Endothelial cell (in vitro differentiated cells): Measurements from ENCODE around the gene POLR3A. TPM values are rescaled to one million over a fixed set of nuclear protein-coding genes. Genes with fewer than 3 reads are reported as not detected.

Experiments used
- DNase-seq: peaks from one replicate; pipeline ENCODE4 v3.0.0; 2021; ENCODE audit warnings: low spot score
- H3K27ac Mint-ChIP-seq: one replicate; pipeline ENCODE4 v1.8.0; 2021; ENCODE audit warnings: mixed read lengths, inconsistent platforms; ENCODE audit not compliant: unreplicated experiment
- H3K27me3 Mint-ChIP-seq: one replicate; pipeline ENCODE4 v1.8.0; 2021; ENCODE audit warnings: mild to moderate bottlenecking, moderate library complexity, mixed read lengths, inconsistent platforms; ENCODE audit not compliant: unreplicated experiment
- H3K36me3 Mint-ChIP-seq: one replicate; pipeline ENCODE4 v1.8.0; 2021; ENCODE audit warnings: mild to moderate bottlenecking, low read depth, mixed read lengths, inconsistent platforms; ENCODE audit not compliant: unreplicated experiment
- H3K4me1 Mint-ChIP-seq: one replicate; pipeline ENCODE4 v1.8.0; 2021; ENCODE audit warnings: mild to moderate bottlenecking, mixed read lengths, inconsistent platforms; ENCODE audit not compliant: unreplicated experiment
- H3K4me3 Mint-ChIP-seq: one replicate; pipeline ENCODE4 v1.8.0; 2021; ENCODE audit warnings: mild to moderate bottlenecking, mixed read lengths, inconsistent platforms; ENCODE audit not compliant: unreplicated experiment
- H3K9me3 Mint-ChIP-seq: one replicate; pipeline ENCODE4 v1.8.0; 2021; ENCODE audit warnings: mixed read lengths, inconsistent platforms; ENCODE audit not compliant: unreplicated experiment
- CTCF ChIP-seq: fragments of 200-600 bp; sonication (generic); IDR thresholded peaks from one replicate; pipeline ENCODE4 v1.5.0; 2021; ENCODE audit warnings: antibody characterized with exemption; ENCODE audit not compliant: unreplicated experiment
- total RNA-seq: library from RNA; stranded (reverse); fragmentation: NEBNext Ultra II Directional; extraction: Animal tissue kit (Norgen Biotek cat#: 25700); gene quantifications from one replicate; pipeline ENCODE4 v1.2.1, GENCODE V29; 2021; ENCODE audit not compliant: unreplicated experiment

POLR3A gene
- total RNA-seq, 1 donor from 2014 or later: 18.4 TPM

- Mint-ChIP-seq H3K9me3 (no peaks in the 10 kb centered on the region), H3K4me1 (no peaks in the 10 kb centered on the region), H3K27me3 (no peaks in the 10 kb centered on the region), H3K4me3 (no peak overlapping the region), H3K27ac (no peak overlapping the region), H3K36me3 (peaks cover 33% of the 10 kb centered on the region)
- TF ChIP-seq CTCF: no peak
- DNase-seq: no peak
These were observed 15.8 kb downstream of the POLR3A start for GRCh38 chr10:78013564-78013963.

DNA sequence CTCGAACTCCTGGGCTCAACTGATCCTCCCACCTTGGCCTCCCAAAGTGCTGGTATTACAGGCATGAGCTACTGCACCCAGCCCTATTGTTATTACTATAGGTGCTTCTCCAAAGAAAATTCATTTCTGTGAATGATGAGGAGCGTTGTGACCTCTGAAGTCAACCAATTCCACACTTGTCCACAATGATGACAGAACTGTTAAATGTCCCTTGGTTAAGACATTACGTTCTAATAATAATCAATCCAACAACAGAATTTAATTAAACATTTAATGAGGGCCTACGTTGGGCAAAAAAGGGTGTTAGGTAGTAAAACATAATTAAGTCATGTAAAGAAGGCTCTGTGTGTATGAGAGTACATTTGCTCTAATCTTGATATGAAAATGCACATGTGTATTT, 18.2 kb downstream of the POLR3A start:
- peaks cover 36% of the 10 kb centered on the region for H3K36me3 Mint-ChIP-seq
- no peak for TF ChIP-seq CTCF
- no peak for DNase-seq
- no peak overlapping the region for H3K4me3 Mint-ChIP-seq
- H3K27me3 Mint-ChIP-seq: no peaks in the 10 kb centered on the region
- no peak overlapping the region for H3K27ac Mint-ChIP-seq
- H3K4me1 Mint-ChIP-seq: no peaks in the 10 kb centered on the region
- no peaks in the 10 kb centered on the region for H3K9me3 Mint-ChIP-seq

- no peaks in the 10 kb centered on the region for H3K9me3 Mint-ChIP-seq
- H3K36me3 Mint-ChIP-seq: peaks cover 40% of the 10 kb centered on the region
- no peak overlapping the region for H3K4me3 Mint-ChIP-seq
- TF ChIP-seq CTCF: no peak
- H3K27me3 Mint-ChIP-seq: no peaks in the 10 kb centered on the region
- DNase-seq: no peak
- H3K4me1 Mint-ChIP-seq: no peaks in the 10 kb centered on the region
- H3K27ac Mint-ChIP-seq: no peak overlapping the region
These were observed 19.0 kb downstream of the POLR3A start for GRCh38 chr10:78010278-78010677.

DNA sequence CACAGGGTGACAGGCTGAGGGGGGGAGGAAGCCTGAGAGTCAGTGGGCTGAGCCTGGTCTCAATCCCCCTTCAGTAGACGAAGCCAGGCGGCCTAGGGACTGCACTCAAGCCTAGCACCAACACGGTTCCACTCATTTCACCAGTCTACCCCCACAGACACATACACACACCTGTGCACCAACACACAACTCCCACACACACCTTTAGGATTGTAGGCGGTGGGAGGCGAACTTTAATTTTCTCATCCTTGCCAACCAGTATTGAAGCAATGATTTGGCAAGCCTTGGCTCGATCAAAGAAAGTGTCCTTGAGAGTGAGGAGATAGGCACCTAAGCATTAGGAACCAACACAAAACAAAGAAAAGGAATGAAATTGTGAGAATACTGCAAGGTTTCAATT, 19.7 kb downstream of the POLR3A start:
- DNase-seq: no peak
- Mint-ChIP-seq H3K27ac (no peak overlapping the region), H3K4me3 (no peak overlapping the region), H3K36me3 (peaks cover 41% of the 10 kb centered on the region), H3K4me1 (no peaks in the 10 kb centered on the region), H3K9me3 (no peaks in the 10 kb centered on the region), H3K27me3 (no peaks in the 10 kb centered on the region)
- TF ChIP-seq CTCF: no peak

DNA sequence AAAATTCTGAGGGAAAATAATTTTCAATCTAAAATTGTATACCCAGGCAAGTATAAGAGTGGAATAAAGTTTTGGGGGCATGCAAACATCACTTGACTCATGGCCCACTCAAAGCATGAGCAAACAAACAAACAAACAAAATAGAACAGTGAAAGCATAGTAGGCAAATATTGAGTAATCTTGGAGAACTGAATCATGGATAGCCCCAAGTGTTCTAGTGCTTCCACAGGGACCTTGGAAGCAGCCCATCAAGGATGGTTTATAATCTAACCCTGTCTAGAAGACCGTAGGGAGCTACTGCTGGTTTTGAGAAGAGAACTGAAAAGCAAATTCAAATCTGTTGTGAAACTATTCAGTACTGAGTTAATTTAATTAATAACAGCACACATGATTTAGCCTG, 22.1 kb downstream of the POLR3A start:
- peaks cover 52% of the 10 kb centered on the region for H3K36me3 Mint-ChIP-seq
- no peak overlapping the region for H3K4me3 Mint-ChIP-seq
- H3K9me3 Mint-ChIP-seq: no peaks in the 10 kb centered on the region
- no peak overlapping the region for H3K27ac Mint-ChIP-seq
- no peaks in the 10 kb centered on the region for H3K4me1 Mint-ChIP-seq
- H3K27me3 Mint-ChIP-seq: peaks cover 4% of the 10 kb centered on the region
- no peak for DNase-seq
- no peak for TF ChIP-seq CTCF
